HTERT RPE-1 (cell line): ENCODE measurements around the gene SLC4A9.
"Not testable (repeated sequence)": the region's sequence is repeated elsewhere in the genome, so short reads cannot be mapped to it uniquely, and the experiment has no call there.

Experiments
- in situ Hi-C: fragments of 300-500 bp; cut with MboI; formaldehyde crosslinking; loops from 4 replicates; pipeline ENCODE4 v1.14.3; 2020; ENCODE audit warnings: low sequenced_read_pairs

SLC4A9 gene

DNA sequence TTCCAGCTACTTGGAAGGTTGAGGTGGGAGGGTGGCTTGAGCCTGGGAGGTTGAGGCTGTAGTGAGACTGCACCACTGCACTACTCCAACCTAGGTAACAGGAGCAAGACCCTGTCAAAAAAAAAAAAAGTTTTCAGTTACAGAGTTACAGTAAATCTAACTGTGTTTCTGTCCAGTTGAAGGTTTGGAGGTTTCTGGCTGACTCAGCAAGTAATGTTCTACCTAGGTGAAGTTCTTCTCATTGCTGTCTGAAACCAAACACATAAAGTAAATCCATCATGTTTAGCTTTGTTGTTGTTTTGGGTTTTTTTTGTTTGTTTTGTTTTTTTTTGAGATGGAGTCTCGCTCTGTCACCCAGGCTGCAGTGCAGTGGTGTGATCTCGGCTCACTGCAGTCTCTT is 33.7 kb downstream of the SLC4A9 start:
- in situ Hi-C loops: no loop called here

- in situ Hi-C loops: no loop called here
Observed at GRCh38 chr5:140398379-140398811, 38.4 kb downstream of the SLC4A9 start.

DNA sequence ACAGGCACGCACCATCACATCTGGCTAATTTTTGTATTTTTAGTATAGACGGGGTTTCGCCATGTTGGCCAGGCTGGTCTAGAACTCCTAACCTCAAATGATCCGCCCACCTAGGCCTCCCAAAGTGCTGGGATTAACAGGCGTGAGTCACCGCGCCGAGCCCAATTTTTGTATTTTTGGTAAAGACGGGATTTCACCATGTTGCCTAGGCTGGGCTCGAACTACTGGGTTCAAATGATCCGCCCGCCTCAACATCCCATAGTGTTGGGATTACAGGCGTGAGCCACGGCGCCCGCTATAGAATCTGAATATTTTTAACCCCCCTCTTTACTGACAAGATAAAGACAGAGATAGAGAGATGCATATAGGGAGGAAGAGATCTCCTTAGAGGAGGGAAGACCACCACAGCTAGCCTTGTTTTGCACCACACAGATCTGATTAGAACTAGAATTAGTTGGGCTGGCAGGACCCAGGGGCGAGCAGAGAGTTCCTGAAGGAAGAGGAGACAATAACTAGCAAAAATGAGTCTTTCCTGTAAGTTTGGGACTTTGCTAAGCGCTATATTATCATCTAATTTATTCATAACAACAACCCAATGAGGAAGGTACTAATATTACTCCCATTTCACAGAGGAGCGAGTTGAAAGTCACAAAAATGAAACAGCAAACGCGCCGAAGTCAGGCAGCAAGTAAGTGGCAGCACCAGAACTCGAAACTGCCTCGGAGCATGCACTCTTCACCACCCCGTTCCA is 40.2 kb downstream of the SLC4A9 start:
- in situ Hi-C loops: no loop called here

GRCh38 chr5:140400730-140401361 is 40.9 kb downstream of the SLC4A9 start:
- in situ Hi-C loops: no loop called here

DNA sequence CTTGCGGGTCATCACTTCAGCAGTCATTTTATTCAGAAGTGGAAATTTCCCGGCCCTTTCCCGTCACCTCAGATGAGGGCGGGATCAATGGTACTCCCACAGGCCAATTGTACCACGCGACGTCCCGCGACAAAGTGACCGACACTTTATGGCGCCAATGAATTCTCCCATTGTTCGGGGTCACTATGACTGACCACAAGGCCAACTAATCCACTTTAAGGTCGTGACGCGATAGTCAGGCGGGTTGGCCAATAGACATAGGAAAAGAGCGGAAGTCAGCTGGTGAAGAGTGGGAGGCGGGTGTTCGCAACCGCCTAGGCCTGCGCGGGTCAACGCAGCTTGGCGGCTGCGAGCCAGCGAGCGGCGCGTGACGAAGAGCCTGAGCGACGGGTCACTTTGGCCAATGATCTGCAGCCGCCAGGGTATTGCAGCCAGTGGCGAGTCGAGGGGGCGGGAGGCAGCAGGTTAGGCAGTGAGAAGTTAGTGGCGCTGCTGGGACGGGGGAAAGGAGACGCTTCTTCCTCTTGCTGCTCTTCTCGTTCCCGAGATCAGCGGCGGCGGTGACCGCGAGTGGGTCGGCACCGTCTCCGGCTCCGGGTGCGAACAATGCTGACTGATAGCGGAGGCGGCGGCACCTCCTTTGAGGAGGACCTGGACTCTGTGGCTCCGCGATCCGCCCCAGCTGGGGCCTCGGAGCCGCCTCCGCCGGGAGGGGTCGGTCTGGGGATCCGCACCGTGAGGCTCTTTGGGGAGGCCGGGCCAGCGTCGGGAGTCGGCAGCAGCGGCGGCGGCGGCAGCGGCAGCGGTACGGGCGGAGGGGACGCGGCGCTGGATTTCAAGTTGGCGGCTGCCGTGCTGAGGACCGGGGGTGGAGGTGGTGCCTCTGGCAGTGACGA is 41.6 kb downstream of the SLC4A9 start, which contains the start of gene ANKHD1:
TSS of gene ANKHD1 (plus strand) at position 472 of the 896 bp plus-strand sequence. CDS start at position 607, 135 bp downstream.
- in situ Hi-C loops: no loop called here

GRCh38 chr5:140402258-140403074 is 42.5 kb downstream of the SLC4A9 start:
- in situ Hi-C loops: no loop called here

GRCh38 chr5:140403613-140404012 is 43.6 kb downstream of the SLC4A9 start:
- in situ Hi-C loops: no loop called here

- in situ Hi-C loops: no loop called here
Observed at GRCh38 chr5:140408750-140409241, 48.8 kb downstream of the SLC4A9 start.

DNA sequence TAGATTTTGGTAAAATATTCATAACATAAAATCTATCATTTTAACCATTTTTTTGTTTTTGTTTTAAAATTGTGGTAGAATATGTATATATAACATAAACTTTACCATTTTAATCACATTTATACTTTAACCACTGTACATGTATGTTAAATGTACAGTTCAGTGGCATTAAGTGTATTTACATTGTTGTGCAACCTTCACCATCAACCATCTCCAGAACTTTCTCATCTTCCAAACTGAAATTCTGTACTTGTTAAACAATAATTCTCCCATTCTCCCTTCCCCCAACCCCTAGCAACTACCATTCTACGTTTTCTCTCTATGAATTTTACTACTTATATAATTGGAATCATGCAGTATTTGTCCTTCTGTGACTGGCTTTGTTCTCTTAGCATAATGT is 53.2 kb downstream of the SLC4A9 start:
- in situ Hi-C loops: no loop called here

- in situ Hi-C loops: no loop called here
Observed at GRCh38 chr5:140417235-140417634, 57.2 kb downstream of the SLC4A9 start.

- in situ Hi-C loops: no loop called here
Observed at GRCh38 chr5:140418862-140419520, 59.0 kb downstream of the SLC4A9 start.

GRCh38 chr5:140420226-140420570 is 60.2 kb downstream of the SLC4A9 start:
- in situ Hi-C loops: no loop called here

DNA sequence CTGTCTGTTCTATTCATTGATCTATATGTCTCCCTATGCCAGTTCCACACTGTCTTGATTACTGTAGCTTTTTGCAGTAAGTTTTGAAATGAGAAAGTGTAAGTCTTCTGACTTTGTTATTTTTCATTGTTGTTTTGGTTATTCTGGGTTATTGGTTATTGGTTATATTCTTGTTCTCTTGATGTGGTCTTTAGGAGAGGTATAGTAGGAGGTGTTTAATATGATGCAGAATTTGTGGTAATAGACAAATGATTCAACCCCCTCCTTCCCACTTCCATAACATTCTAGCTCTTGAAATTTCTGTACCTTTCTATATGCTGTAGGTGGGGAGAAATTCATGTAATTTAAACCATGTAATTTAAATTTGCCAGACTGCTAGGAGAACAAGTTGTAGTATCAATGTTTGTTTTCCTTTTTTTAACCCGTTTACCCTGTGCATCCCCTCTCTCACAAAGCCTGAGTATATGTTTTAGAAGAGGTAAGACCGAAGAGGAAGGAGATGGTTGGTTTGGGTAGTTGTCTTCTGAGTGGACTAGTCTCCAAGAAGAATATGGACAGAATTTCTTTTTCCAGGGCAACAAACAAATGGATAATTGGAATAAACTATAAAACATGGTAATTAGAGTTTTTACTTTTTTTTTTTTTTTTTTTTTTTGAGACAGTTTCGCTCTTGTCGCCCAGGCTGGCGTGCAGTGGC is 60.8 kb downstream of the SLC4A9 start:
- in situ Hi-C loops: no loop called here

GRCh38 chr5:140421375-140421774 is 61.4 kb downstream of the SLC4A9 start:
- in situ Hi-C loops: not testable (repeated sequence)

GRCh38 chr5:140423609-140424008 is 63.6 kb downstream of the SLC4A9 start:
- in situ Hi-C loops: no loop called here

- in situ Hi-C loops: no loop called here
Observed at GRCh38 chr5:140424135-140424534, 64.1 kb downstream of the SLC4A9 start.
